Upper lobe of right lung (tissue), 1 donor: ENCODE measurements around the gene SRPK2. TPM values are rescaled to one million over a fixed set of nuclear protein-coding genes. Genes with fewer than 3 reads are reported as not detected.

Experiments
- ATAC-seq: fragments of 200-7000 bp; cut with Tn5 transposase; one replicate; pipeline ENCODE4 v1.9.1; 2020; ENCODE audit warnings: mild to moderate bottlenecking, moderate library complexity
- DNase-seq: peaks from one replicate; pipeline ENCODE4 v3.0.0-alpha.2; 2020
- H3K27ac ChIP-seq: fragments of 200-600 bp; one replicate; pipeline ENCODE4 v1.8.0; 2022
- H3K27me3 ChIP-seq: fragments of 200-600 bp; one replicate; pipeline ENCODE4 v1.8.0; 2022; ENCODE audit warnings: mild to moderate bottlenecking
- H3K36me3 ChIP-seq: fragments of 200-600 bp; one replicate; pipeline ENCODE4 v1.8.0; 2022
- H3K4me1 ChIP-seq: fragments of 200-600 bp; one replicate; pipeline ENCODE4 v1.8.0; 2022
- H3K4me3 ChIP-seq: fragments of 200-600 bp; one replicate; pipeline ENCODE4 v1.8.0; 2022; ENCODE audit warnings: mild to moderate bottlenecking
- H3K9me3 ChIP-seq: fragments of 200-600 bp; one replicate; pipeline ENCODE4 v1.8.0; 2022
- CTCF ChIP-seq: fragments of 200-600 bp; IDR thresholded peaks from one replicate; pipeline ENCODE4 v1.8.0; 2022; ENCODE audit warnings: antibody characterized with exemption
- intact Hi-C: fragments of 100-400 bp; cut with DNase I; formaldehyde crosslinking; loops from one replicate; pipeline ENCODE4 v1.11.0; 2022
- total RNA-seq: library from RNA; stranded (reverse); fragmentation: NEBNext Ultra II Directional; extraction: Animal tissue kit (Norgen Biotek cat#: 25700); gene quantifications from one replicate; pipeline ENCODE4 v1.2.1, GENCODE V29; 2021
- donor health status: DM: no; HTN: yes; CAD: no; lungs with severe emphysema.

Gene SRPK2
- total RNA-seq, 1 donor from 2014 or later, result 48.5 TPM

GRCh38 chr7:105133358-105133757 is 255.4 kb downstream of the SRPK2 start:
- TF ChIP-seq CTCF, result no peak
- no peak overlapping the region for H3K27ac ChIP-seq
- no peaks in the 10 kb centered on the region for H3K9me3 ChIP-seq
- intact Hi-C loops, result no loop called here
- no peak overlapping the region for H3K4me3 ChIP-seq
- no peak for DNase-seq
- peaks cover 35% of the 10 kb centered on the region for H3K36me3 ChIP-seq
- ATAC-seq, result no peak
- no peaks in the 10 kb centered on the region for H3K27me3 ChIP-seq
- H3K4me1 ChIP-seq, result no peaks in the 10 kb centered on the region

- no peak for TF ChIP-seq CTCF
These were observed 255.9 kb downstream of the SRPK2 start for GRCh38 chr7:105132835-105133234.

GRCh38 chr7:105132335-105132734 is 256.4 kb downstream of the SRPK2 start:
- H3K27ac ChIP-seq, result no peak overlapping the region
- no peaks in the 10 kb centered on the region for H3K9me3 ChIP-seq
- ATAC-seq, result no peak
- peaks cover 28% of the 10 kb centered on the region for H3K36me3 ChIP-seq
- intact Hi-C loops, result no loop called here
- H3K4me1 ChIP-seq, result no peaks in the 10 kb centered on the region
- H3K4me3 ChIP-seq, result no peak overlapping the region
- TF ChIP-seq CTCF, result no peak
- no peaks in the 10 kb centered on the region for H3K27me3 ChIP-seq
- no peak for DNase-seq

More at GRCh38 chr7:105132835-105133234, 255.9 kb downstream of the SRPK2 start:
- H3K4me1 ChIP-seq, result no peaks in the 10 kb centered on the region
- no peak overlapping the region for H3K4me3 ChIP-seq
- no peaks in the 10 kb centered on the region for H3K9me3 ChIP-seq
- ATAC-seq, result no peak
- intact Hi-C loops, result no loop called here
- H3K36me3 ChIP-seq, result peaks cover 29% of the 10 kb centered on the region
- H3K27ac ChIP-seq, result no peak overlapping the region
- no peaks in the 10 kb centered on the region for H3K27me3 ChIP-seq
- no peak for DNase-seq

GRCh38 chr7:105131890-105132289 is 256.8 kb downstream of the SRPK2 start:
- DNase-seq, result no peak
- Histone ChIP-seq H3K4me1 (no peaks in the 10 kb centered on the region), H3K4me3 (no peak overlapping the region), H3K36me3 (peaks cover 28% of the 10 kb centered on the region), H3K27me3 (no peaks in the 10 kb centered on the region), H3K27ac (no peak overlapping the region), H3K9me3 (no peaks in the 10 kb centered on the region)
- ATAC-seq, result no peak
- intact Hi-C loops, result no loop called here
- TF ChIP-seq CTCF, result no peak

GRCh38 chr7:105131033-105131656 is 257.6 kb downstream of the SRPK2 start:
- Histone ChIP-seq H3K27me3 (no peaks in the 10 kb centered on the region), H3K4me3 (no peak overlapping the region), H3K4me1 (no peaks in the 10 kb centered on the region), H3K27ac (no peak overlapping the region), H3K36me3 (peaks cover 29% of the 10 kb centered on the region), H3K9me3 (no peaks in the 10 kb centered on the region)
- ATAC-seq (no peak), DNase-seq (no peak)
- intact Hi-C loops, result no loop called here
- TF ChIP-seq CTCF, result no peak

- Histone ChIP-seq H3K4me3 (no peak overlapping the region), H3K36me3 (peaks cover 30% of the 10 kb centered on the region), H3K27ac (no peak overlapping the region), H3K9me3 (no peaks in the 10 kb centered on the region), H3K4me1 (no peaks in the 10 kb centered on the region), H3K27me3 (no peaks in the 10 kb centered on the region)
- intact Hi-C loops, result no loop called here
- ATAC-seq (no peak), DNase-seq (no peak)
- no peak for TF ChIP-seq CTCF
These were observed 258.1 kb downstream of the SRPK2 start for GRCh38 chr7:105130580-105130979.
